ENCODE data around the gene RASAL2. TPM values are rescaled to one million over a fixed set of nuclear protein-coding genes. Genes with fewer than 3 reads are reported as not detected.

The RASAL2 gene
- total RNA-seq, 2 experiments from 2014 or later, result not detected

DNA sequence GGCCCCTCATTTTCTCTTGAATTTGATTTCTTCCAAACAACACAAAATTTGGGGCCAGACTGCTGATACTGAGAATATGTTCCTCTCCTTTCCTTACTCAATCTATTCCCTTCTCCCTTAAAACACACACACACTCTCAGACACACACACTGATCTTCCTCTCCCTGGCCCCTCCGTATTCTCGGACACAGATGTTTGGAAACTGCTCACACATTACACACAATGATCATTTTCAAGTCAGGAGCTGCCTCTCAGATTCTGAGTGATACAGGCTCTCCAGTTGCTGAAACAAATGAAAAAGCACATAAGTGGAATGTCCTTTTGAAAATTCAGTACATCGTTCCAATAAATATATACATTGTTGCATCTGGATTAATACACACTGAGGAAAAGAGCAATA lies 241.5 kb downstream of the RASAL2 start:
- H3K9me3 Mint-ChIP-seq, result no peaks in the 10 kb centered on the region
- no peaks in the 10 kb centered on the region for H3K36me3 Mint-ChIP-seq (ENCODE audit: low read depth)
- H3K27ac Mint-ChIP-seq, result no peak overlapping the region
- TF ChIP-seq, protein P1, sequence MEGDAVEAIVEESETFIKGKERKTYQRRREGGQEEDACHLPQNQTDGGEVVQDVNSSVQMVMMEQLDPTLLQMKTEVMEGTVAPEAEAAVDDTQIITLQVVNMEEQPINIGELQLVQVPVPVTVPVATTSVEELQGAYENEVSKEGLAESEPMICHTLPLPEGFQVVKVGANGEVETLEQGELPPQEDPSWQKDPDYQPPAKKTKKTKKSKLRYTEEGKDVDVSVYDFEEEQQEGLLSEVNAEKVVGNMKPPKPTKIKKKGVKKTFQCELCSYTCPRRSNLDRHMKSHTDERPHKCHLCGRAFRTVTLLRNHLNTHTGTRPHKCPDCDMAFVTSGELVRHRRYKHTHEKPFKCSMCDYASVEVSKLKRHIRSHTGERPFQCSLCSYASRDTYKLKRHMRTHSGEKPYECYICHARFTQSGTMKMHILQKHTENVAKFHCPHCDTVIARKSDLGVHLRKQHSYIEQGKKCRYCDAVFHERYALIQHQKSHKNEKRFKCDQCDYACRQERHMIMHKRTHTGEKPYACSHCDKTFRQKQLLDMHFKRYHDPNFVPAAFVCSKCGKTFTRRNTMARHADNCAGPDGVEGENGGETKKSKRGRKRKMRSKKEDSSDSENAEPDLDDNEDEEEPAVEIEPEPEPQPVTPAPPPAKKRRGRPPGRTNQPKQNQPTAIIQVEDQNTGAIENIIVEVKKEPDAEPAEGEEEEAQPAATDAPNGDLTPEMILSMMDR (IDR thresholded peaks at IDR 0.05), result no peak
- DNase-seq, result no peak
- ChIA-PET POLR2A (no interaction called here), CTCF (no interaction called here)
- peaks cover 6% of the 10 kb centered on the region for H3K27me3 Mint-ChIP-seq
- ATAC-seq, result no peak
- intact Hi-C loops (cut with micrococcal nuclease), result no loop called here
- no peak overlapping the region for H3K4me3 Mint-ChIP-seq
- no peaks in the 10 kb centered on the region for H3K4me1 Mint-ChIP-seq (ENCODE audit: low read depth)

- no peak overlapping the region for H3K4me3 Mint-ChIP-seq
- H3K27me3 Mint-ChIP-seq, result peaks cover 6% of the 10 kb centered on the region
- no peak overlapping the region for H3K27ac Mint-ChIP-seq
- ChIA-PET CTCF (interaction anchor here (0.7 kb wide), 1 partner anchor 39 kb away, joined by 3 read pairs; no protein-coding TSS in a partner anchor), POLR2A (no interaction called here)
- DNase-seq, result no peak
- H3K36me3 Mint-ChIP-seq (ENCODE audit: low read depth), result no peaks in the 10 kb centered on the region
- no peak for ATAC-seq
- intact Hi-C loops (cut with micrococcal nuclease), result no loop called here
- H3K4me1 Mint-ChIP-seq (ENCODE audit: low read depth), result no peaks in the 10 kb centered on the region
- H3K9me3 Mint-ChIP-seq, result no peaks in the 10 kb centered on the region
- TF ChIP-seq, protein P1 (IDR thresholded peaks at IDR 0.05), result no peak
Observed at GRCh38 chr1:178337091-178337706, 243.3 kb downstream of the RASAL2 start.

DNA sequence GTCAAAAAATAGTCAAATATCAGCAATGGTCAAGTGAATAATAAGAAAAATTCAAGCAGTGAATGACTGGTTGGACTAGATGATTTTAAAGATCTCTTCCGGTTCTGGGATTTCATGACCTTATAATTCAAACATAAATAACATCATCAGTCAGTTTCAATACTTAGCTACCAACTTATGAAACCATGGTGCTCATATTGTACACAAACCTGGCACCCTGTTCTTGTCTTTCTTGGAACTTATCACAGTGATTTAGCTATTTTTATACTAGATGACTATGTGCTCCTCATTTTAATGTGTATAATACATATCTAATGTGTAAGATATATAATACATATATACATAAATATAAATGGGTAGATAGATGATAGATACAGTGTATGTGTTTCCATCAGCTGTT lies 245.9 kb downstream of the RASAL2 start:
- Mint-ChIP-seq H3K4me1 (ENCODE audit: low read depth) (no peaks in the 10 kb centered on the region), H3K9me3 (no peaks in the 10 kb centered on the region), H3K36me3 (ENCODE audit: low read depth) (no peaks in the 10 kb centered on the region), H3K27me3 (peaks cover 8% of the 10 kb centered on the region), H3K4me3 (no peak overlapping the region), H3K27ac (no peak overlapping the region)
- ATAC-seq (no peak), DNase-seq (no peak)
- CTCF ChIA-PET, result no interaction called here
- intact Hi-C loops (cut with micrococcal nuclease), result no loop called here
- POLR2A ChIA-PET, result no interaction called here
- TF ChIP-seq, protein P1 (IDR thresholded peaks at IDR 0.05), result no peak

DNA sequence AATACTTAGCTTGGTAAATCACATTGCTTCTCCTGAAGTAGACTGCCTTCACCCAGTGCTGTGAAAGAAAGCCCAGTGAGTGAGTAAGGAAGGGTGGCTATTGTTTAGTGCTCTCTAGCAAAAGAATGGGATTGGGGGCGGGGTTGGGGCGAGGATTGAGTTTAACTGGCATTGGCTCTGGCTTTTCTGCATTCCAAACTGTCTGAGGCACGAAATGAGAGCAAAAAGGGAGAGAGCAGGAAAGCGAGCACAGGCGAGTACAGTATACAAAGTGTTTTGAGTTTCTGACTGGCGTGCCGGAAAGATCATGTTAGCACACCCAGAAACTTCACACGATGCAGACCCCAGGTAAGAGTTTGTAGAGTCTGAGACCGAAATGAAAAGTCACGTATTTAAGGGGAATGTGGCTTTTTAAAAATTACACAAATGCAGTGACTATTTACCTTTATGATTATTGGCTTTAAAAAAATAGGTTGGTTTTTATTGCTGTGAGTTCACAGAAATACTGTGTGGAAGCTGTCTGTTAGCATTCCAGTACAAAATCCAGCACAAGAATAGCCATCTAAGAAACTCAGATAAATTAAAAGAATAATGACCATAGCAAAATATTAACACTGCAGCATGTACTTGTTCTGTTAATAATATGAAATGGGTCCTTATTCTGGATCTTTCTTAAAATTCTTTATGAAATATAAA lies 247.5 kb downstream of the RASAL2 start:
- intact Hi-C loops (cut with micrococcal nuclease), result no loop called here
- Mint-ChIP-seq H3K27me3 (peaks cover 3% of the 10 kb centered on the region), H3K27ac (no peak overlapping the region), H3K9me3 (no peaks in the 10 kb centered on the region), H3K4me3 (no peak overlapping the region), H3K4me1 (ENCODE audit: low read depth) (no peaks in the 10 kb centered on the region), H3K36me3 (ENCODE audit: low read depth) (no peaks in the 10 kb centered on the region)
- TF ChIP-seq, protein P1 (IDR thresholded peaks at IDR 0.05), result no peak
- ATAC-seq (no peak), DNase-seq (no peak)
- ChIA-PET POLR2A (no interaction called here), CTCF (interaction anchor here (0.6 to 1.0 kb wide), 2 partner anchors 29 to 31 kb away, joined by 3 to 4 read pairs; no protein-coding TSS in a partner anchor)

DNA sequence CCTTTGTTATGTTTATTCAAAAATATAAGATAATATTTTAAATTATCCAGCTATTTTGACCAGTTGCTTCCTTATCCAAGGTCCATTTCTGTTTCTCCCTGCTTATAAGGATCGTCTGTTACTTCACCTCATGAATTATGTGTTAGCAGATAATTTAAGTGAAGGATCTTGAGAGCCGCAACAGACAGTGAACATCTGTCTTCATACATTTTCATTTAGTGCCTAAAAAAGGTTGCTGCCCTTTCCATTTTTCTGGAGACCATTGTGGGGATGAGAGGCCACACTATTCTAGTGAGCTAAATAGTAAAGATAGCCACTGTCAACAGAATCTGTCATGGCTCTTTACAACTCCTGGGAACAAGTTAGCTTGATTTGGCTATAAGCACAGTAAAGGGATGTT lies 248.8 kb downstream of the RASAL2 start:
- no peak overlapping the region for H3K4me3 Mint-ChIP-seq
- ATAC-seq (no peak), DNase-seq (no peak)
- no peaks in the 10 kb centered on the region for H3K9me3 Mint-ChIP-seq
- intact Hi-C loops (cut with micrococcal nuclease), result no loop called here
- no peaks in the 10 kb centered on the region for H3K36me3 Mint-ChIP-seq (ENCODE audit: low read depth)
- POLR2A ChIA-PET, result no interaction called here
- no peak overlapping the region for H3K27ac Mint-ChIP-seq
- TF ChIP-seq, protein P1 (IDR thresholded peaks at IDR 0.05), result no peak
- CTCF ChIA-PET, result no interaction called here
- H3K4me1 Mint-ChIP-seq (ENCODE audit: low read depth), result no peaks in the 10 kb centered on the region
- H3K27me3 Mint-ChIP-seq, result peaks cover 2% of the 10 kb centered on the region

Measured in activated CD8-positive, alpha-beta T cell treated with anti-CD3 and anti-CD28 coated beads for 36 hours (primary cell).